ENCODE results near the gene PYM1. TPM values are rescaled to one million over a fixed set of nuclear protein-coding genes. Genes with fewer than 3 reads are reported as not detected.

PYM1 gene
- total and polyA plus RNA-seq, 7 donors, result 17.5 to 93.9 (median 31.7) TPM

DNA sequence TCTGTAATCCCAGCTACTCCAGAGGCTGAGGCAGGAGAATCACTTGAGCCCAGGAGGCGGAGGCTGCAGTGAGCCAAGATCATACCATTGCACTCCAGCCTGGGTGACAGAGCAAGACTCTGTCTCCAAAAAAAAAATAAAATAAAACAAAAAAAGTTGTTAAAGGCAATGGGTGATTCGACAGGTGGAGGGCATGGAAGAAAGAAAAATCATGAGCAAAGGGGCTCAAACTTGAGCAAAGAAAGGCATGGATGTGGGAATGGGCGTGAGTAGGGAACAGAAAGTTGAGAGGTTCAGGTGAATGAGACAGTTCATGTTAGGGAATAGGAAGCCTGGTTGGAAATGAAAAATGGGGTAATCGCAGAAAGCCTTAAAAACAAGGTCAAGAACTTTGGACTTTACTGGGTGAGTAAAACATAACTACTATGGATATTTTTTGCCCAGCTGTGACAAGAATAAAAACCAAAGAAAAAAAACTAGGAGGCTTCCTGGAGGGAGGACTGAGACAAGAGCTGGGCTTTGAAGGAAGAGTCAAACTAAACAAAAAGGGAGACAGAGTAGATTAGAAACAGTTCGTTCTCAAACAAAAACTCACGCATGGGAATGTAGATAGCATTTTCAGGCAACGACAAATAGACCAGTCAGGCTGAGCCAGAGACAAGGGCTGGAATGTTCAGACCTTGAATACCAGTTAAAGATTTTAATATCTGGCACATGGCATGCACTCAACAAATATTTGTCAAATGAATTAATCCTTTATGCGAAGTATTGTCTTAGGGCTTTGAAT lies 18.8 kb downstream of the PYM1 start:
- no peak for TF ChIP-seq EP300 (IDR thresholded peaks at IDR 0.05)
- no peak for TF ChIP-seq POLR2AphosphoS5 (IDR thresholded peaks at IDR 0.05)
- TF ChIP-seq POLR2A (IDR thresholded peaks at IDR 0.05), result no peak
- TF ChIP-seq, protein P1, sequence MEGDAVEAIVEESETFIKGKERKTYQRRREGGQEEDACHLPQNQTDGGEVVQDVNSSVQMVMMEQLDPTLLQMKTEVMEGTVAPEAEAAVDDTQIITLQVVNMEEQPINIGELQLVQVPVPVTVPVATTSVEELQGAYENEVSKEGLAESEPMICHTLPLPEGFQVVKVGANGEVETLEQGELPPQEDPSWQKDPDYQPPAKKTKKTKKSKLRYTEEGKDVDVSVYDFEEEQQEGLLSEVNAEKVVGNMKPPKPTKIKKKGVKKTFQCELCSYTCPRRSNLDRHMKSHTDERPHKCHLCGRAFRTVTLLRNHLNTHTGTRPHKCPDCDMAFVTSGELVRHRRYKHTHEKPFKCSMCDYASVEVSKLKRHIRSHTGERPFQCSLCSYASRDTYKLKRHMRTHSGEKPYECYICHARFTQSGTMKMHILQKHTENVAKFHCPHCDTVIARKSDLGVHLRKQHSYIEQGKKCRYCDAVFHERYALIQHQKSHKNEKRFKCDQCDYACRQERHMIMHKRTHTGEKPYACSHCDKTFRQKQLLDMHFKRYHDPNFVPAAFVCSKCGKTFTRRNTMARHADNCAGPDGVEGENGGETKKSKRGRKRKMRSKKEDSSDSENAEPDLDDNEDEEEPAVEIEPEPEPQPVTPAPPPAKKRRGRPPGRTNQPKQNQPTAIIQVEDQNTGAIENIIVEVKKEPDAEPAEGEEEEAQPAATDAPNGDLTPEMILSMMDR (IDR thresholded peaks at IDR 0.05), result no peak
- intact Hi-C loops (cut with DNase I), result no loop called here

DNA sequence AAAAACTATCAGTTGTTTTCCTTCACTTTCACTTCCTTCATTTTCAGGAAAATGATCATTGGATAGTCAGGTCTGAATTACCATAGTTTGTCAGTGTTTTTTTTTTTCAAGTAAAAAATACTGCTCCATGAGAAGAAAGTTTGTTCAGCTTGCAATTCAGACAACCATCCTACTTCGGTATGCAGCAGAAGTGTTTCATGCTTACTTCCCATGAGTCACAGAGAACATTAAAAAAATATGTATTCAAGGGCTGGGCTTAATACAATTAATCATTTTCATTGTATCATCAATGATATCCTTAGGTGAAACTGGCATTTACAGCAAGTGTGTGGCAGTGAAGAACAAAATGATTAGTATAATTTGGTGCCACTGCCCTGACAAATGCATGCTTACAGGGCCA lies 21.6 kb downstream of the PYM1 start:
- 90 to 91% methylated on average over 1 of the region's 1 CpG for WGBS, 2 donors
- intact Hi-C loops (cut with DNase I), result no loop called here
- TF ChIP-seq POLR2A (IDR thresholded peaks at IDR 0.05) (no peak), EP300 (IDR thresholded peaks at IDR 0.05) (no peak), POLR2AphosphoS5 (IDR thresholded peaks at IDR 0.05) (no peak)
- TF ChIP-seq, protein P1 (IDR thresholded peaks at IDR 0.05), result no peak

More for the DNA sequence above, 18.8 kb downstream of the PYM1 start:
- H3K4me3 ChIP-seq, result no peak overlapping the region
- DNase-seq, result no peak
- no peaks in the 10 kb centered on the region for H3K27me3 ChIP-seq
- 46 to 71% methylated on average over 8 of the region's 8 CpGs for WGBS, 2 donors
- H3K36me3 ChIP-seq, result peaks cover 0 to 8% (median 0%) of the 10 kb centered on the region in 4 donors
- H3K27ac ChIP-seq, result peak overlapping the region in 3 of 4 donors; percentile 39 to 56 (median 47)
- H3K9me3 ChIP-seq, result no peaks in the 10 kb centered on the region
- H3K4me1 ChIP-seq, result peaks cover 0 to 12% (median 9%) of the 10 kb centered on the region in 4 donors

DNA sequence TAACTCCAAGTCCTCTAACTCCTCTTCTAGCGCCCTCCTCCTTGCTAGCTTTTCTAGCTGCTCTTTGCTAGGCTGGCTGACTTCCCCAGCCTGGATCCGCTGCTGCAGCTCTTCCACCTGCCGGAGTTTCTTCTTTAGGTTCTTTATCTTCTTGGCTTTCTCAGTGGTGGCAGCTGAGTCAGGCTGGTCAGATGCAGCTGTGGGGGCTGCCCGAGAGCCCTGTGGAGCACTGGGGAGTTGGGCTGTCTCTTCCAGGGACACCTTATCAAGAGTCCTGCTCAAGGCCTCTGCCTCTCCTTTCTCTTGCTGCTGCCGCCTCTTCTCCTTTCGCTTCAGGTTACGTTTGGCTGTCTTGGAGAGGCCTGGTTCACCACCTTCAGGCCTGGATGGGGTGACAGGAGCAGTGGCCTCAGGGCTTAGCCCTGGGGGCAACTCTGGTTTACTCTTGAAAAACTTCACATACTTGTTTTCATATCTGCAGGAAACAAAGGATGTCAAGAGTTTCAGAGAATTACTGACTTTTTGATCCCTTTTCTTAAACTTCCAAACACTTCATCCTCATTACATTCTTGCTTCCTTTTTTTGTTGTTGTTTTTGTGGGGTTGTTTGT lies 25.7 kb downstream of the PYM1 start:
- no peak for DNase-seq
- H3K4me1 ChIP-seq, result no peaks in the 10 kb centered on the region
- intact Hi-C loops (cut with DNase I), result no loop called here
- TF ChIP-seq EP300 (IDR thresholded peaks at IDR 0.05) (no peak), POLR2A (IDR thresholded peaks at IDR 0.05) (no peak), POLR2AphosphoS5 (IDR thresholded peaks at IDR 0.05) (no peak)
- TF ChIP-seq, protein P1 (IDR thresholded peaks at IDR 0.05), result no peak
- H3K9me3 ChIP-seq, result no peaks in the 10 kb centered on the region
- H3K36me3 ChIP-seq, result peaks cover 0 to 32% (median 6%) of the 10 kb centered on the region in 4 donors
- no peak overlapping the region for H3K27ac ChIP-seq
- H3K4me3 ChIP-seq, result no peak overlapping the region
- no peaks in the 10 kb centered on the region for H3K27me3 ChIP-seq
- 94 to 96% methylated on average over 7 of the region's 7 CpGs for WGBS, 2 donors

More for the DNA sequence above, 21.6 kb downstream of the PYM1 start:
- peaks cover 0 to 12% (median 9%) of the 10 kb centered on the region in 4 donors for H3K4me1 ChIP-seq
- H3K9me3 ChIP-seq, result no peaks in the 10 kb centered on the region
- H3K36me3 ChIP-seq, result peaks cover 0 to 24% (median 6%) of the 10 kb centered on the region in 4 donors
- DNase-seq, result no peak
- H3K27me3 ChIP-seq, result no peaks in the 10 kb centered on the region
- H3K27ac ChIP-seq, result no peak overlapping the region
- H3K4me3 ChIP-seq, result no peak overlapping the region

DNA sequence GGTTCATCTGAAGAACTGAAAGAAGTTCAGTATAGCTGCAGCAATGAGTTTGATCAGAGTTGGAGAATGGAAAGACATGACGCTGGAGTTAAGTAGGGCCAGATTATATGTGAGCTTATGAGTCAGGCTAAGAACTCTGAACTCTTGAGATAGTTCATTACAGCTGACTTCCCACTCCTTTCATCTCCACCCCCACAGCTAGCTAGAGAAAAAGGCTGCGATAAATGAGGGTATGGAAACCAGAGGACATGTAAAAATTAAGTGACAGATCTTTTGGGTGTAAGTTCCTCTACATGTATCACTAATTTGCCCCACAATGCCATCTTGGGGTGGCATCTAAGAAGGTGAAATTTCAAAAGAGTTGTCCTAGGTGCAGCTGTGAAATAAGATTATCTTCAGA lies 28.6 kb downstream of the PYM1 start:
- Histone ChIP-seq H3K9me3 (no peaks in the 10 kb centered on the region), H3K4me3 (no peak overlapping the region), H3K27ac (no peak overlapping the region), H3K36me3 (peaks cover 0 to 32% (median 6%) of the 10 kb centered on the region in 4 donors), H3K27me3 (no peaks in the 10 kb centered on the region), H3K4me1 (no peaks in the 10 kb centered on the region)
- intact Hi-C loops (cut with DNase I), result no loop called here
- DNase-seq, result no peak
- TF ChIP-seq POLR2A (IDR thresholded peaks at IDR 0.05) (no peak), POLR2AphosphoS5 (IDR thresholded peaks at IDR 0.05) (no peak), EP300 (IDR thresholded peaks at IDR 0.05) (no peak)
- TF ChIP-seq, protein P1 (IDR thresholded peaks at IDR 0.05), result no peak
- 63 to 68% methylated on average over 2 of the region's 2 CpGs for WGBS, 2 donors

Measured in sigmoid colon (tissue), 7 donors.